ENCODE results near the gene B3GLCT. TPM values are rescaled to one million over a fixed set of nuclear protein-coding genes. Genes with fewer than 3 reads are reported as not detected.
"Not testable (repeated sequence)": the region's sequence is repeated elsewhere in the genome, so short reads cannot be mapped to it uniquely, and the experiment has no call there.

Gene B3GLCT
- polyA plus RNA-seq, 1 donor from 2014 or later, result 8.2 TPM

DNA sequence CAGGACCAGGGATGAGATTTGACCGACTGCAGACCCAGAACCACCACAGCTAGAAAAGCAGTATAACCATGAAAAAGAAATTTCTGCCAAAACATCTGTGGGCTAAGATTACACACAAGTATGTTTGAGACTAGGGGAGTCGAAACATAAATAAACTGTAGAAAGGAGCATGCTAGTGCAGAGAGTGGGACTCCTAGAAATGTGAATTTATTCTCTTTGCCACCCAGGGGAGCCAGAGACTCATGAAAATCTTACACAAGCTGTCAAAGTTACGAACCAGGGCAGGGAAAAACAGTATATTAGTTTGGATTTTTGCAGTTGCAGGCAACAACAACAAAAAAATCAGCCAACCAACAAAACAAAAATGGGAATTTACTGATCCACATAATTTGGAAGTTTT lies 25.8 kb upstream of the B3GLCT start:
- H3K4me2 ChIP-seq (ENCODE audit: low read length), result no peak overlapping the region
- H3K79me2 ChIP-seq (replicated peaks; ENCODE audit: insufficient read depth, low read length), result no peaks in the 10 kb centered on the region
- no peak overlapping the region for H3K9ac ChIP-seq (ENCODE audit: low read length)
- no peaks in the 10 kb centered on the region for H3K36me3 ChIP-seq (ENCODE audit: insufficient read depth, low read length)
- H3K9me2 ChIP-seq (ENCODE audit: insufficient read depth, low read length), result no peaks in the 10 kb centered on the region
- H3K27me3 ChIP-seq (ENCODE audit: insufficient read depth, low read depth, low read length), result no peaks in the 10 kb centered on the region
- H2AFZ ChIP-seq (ENCODE audit: low read depth, low read length), result no peak overlapping the region
- H3F3A ChIP-seq (ENCODE audit: insufficient read depth, low read length, poor library complexity, severe bottlenecking), result no peaks in the 10 kb centered on the region
- peak; percentile 31 for TF ChIP-seq SMC3 (conservative IDR thresholded peaks at IDR 0.05; ENCODE audit: poor library complexity)
- TF ChIP-seq EZH2 (IDR thresholded peaks at IDR 0.05; ENCODE audit: borderline replicate concordance, insufficient read depth, low read length, poor library complexity, severe bottlenecking), result no peak
- peak; percentile 46 for TF ChIP-seq RAD21 (conservative IDR thresholded peaks at IDR 0.05)
- H3K27ac ChIP-seq (ENCODE audit: low read length), result no peak overlapping the region
- H4K20me1 ChIP-seq (ENCODE audit: insufficient read depth), result no peaks in the 10 kb centered on the region
- no peaks in the 10 kb centered on the region for H3K9me3 ChIP-seq (ENCODE audit: low read length)
- no peak overlapping the region for H3K4me3 ChIP-seq (ENCODE audit: low read length)

- Histone ChIP-seq H3K27me3 (ENCODE audit: insufficient read depth, low read depth, low read length) (no peaks in the 10 kb centered on the region), H3F3A (ENCODE audit: insufficient read depth, low read length, poor library complexity, severe bottlenecking) (no peaks in the 10 kb centered on the region), H3K79me2 (replicated peaks; ENCODE audit: insufficient read depth, low read length) (no peaks in the 10 kb centered on the region), H3K36me3 (ENCODE audit: insufficient read depth, low read length) (no peaks in the 10 kb centered on the region), H4K20me1 (ENCODE audit: insufficient read depth) (no peaks in the 10 kb centered on the region), H2AFZ (ENCODE audit: low read depth, low read length) (no peak overlapping the region), H3K4me2 (ENCODE audit: low read length) (no peak overlapping the region), H3K27ac (ENCODE audit: low read length) (no peak overlapping the region), H3K9me2 (ENCODE audit: insufficient read depth, low read length) (no peaks in the 10 kb centered on the region), H3K4me3 (ENCODE audit: low read length) (no peak overlapping the region), H3K9ac (ENCODE audit: low read length) (no peak overlapping the region), H3K9me3 (ENCODE audit: low read length) (no peaks in the 10 kb centered on the region)
- TF ChIP-seq REST (IDR thresholded peaks at IDR 0.05; ENCODE audit: borderline replicate concordance) (no peak), MXI1 (conservative IDR thresholded peaks at IDR 0.05; ENCODE audit: poor library complexity, severe bottlenecking) (no peak), TAF1 (IDR thresholded peaks at IDR 0.05; ENCODE audit: low read depth) (no peak), CTCF (IDR thresholded peaks at IDR 0.05; ENCODE audit: poor library complexity, severe bottlenecking) (no peak), RAD21 (conservative IDR thresholded peaks at IDR 0.05) (no peak), SMC3 (conservative IDR thresholded peaks at IDR 0.05; ENCODE audit: poor library complexity) (no peak), POLR2AphosphoS5 (IDR thresholded peaks at IDR 0.05) (no peak), EP300 (conservative IDR thresholded peaks at IDR 0.05; ENCODE audit: poor library complexity, severe bottlenecking) (no peak), EZH2 (IDR thresholded peaks at IDR 0.05; ENCODE audit: borderline replicate concordance, insufficient read depth, low read length, poor library complexity, severe bottlenecking) (no peak)
These were observed 23.8 kb upstream of the B3GLCT start for GRCh38 chr13:31175847-31176532.

- H3F3A ChIP-seq (ENCODE audit: insufficient read depth, low read length, poor library complexity, severe bottlenecking); H2AFZ ChIP-seq (ENCODE audit: low read depth, low read length); H3K79me2 ChIP-seq (replicated peaks; ENCODE audit: insufficient read depth, low read length); H3K9me3 ChIP-seq (ENCODE audit: low read length); H3K36me3 ChIP-seq (ENCODE audit: insufficient read depth, low read length); H3K27me3 ChIP-seq (ENCODE audit: insufficient read depth, low read depth, low read length); H3K4me3 ChIP-seq (ENCODE audit: low read length); H3K9me2 ChIP-seq (ENCODE audit: insufficient read depth, low read length); H3K27ac ChIP-seq (ENCODE audit: low read length); H3K4me2 ChIP-seq (ENCODE audit: low read length); H4K20me1 ChIP-seq (ENCODE audit: insufficient read depth); H3K9ac ChIP-seq (ENCODE audit: low read length): not testable (repeated sequence)
These were observed 21.8 kb upstream of the B3GLCT start for GRCh38 chr13:31177813-31178495.
